NB4 (cell line): ENCODE data around the gene SMOC2.

Experiments
- CTCF ChIP-seq: IDR thresholded peaks from one replicate; pipeline ENCODE4 v1.5.1; 2012; ENCODE audit warnings: low read depth, low read length
- MAX ChIP-seq: IDR thresholded peaks from 2 replicates; pipeline ENCODE4 v1.6.1; 2011; ENCODE audit warnings: low read depth, low read length

- TF ChIP-seq CTCF (no peak), MAX (no peak)
Observed at GRCh38 chr6:168708984-168709383, 268.0 kb downstream of the SMOC2 start.
